ENCODE results near the gene PLEKHA3. TPM values are rescaled to one million over a fixed set of nuclear protein-coding genes. Genes with fewer than 3 reads are reported as not detected.
"Not testable (repeated sequence)": the region's sequence is repeated elsewhere in the genome, so short reads cannot be mapped to it uniquely, and the experiment has no call there.

The PLEKHA3 gene
- polyA plus RNA-seq, 1 donor = 13.6 TPM

- DNase-seq = no peak
Measured at GRCh38 chr2:178479275-178479616, 1.0 kb upstream of the PLEKHA3 start.

- no peak for DNase-seq
Measured at GRCh38 chr2:178479758-178480226, 465 bp upstream of the PLEKHA3 start.

GRCh38 chr2:178482437-178482836, 2.2 kb downstream of the PLEKHA3 start:
- DNase-seq = no peak

- DNase-seq = no peak
Measured at GRCh38 chr2:178484245-178485041, 4.2 kb downstream of the PLEKHA3 start.

GRCh38 chr2:178485356-178485755, 5.1 kb downstream of the PLEKHA3 start:
- DNase-seq = no peak

- no peak for DNase-seq
Measured at GRCh38 chr2:178491612-178492011, 11.4 kb downstream of the PLEKHA3 start.

- DNase-seq = no peak
Measured at GRCh38 chr2:178496049-178496448, 15.8 kb downstream of the PLEKHA3 start.

GRCh38 chr2:178498137-178498536, 17.9 kb downstream of the PLEKHA3 start:
- no peak for DNase-seq

GRCh38 chr2:178499640-178500039, 19.4 kb downstream of the PLEKHA3 start:
- no peak for DNase-seq

GRCh38 chr2:178502751-178503150, 22.5 kb downstream of the PLEKHA3 start:
- DNase-seq = no peak

GRCh38 chr2:178506101-178506500, 25.8 kb downstream of the PLEKHA3 start:
- no peak for DNase-seq

GRCh38 chr2:178506524-178506923, 26.3 kb downstream of the PLEKHA3 start:
- no peak for DNase-seq

- DNase-seq = no peak
Measured at GRCh38 chr2:178506949-178507348, 26.7 kb downstream of the PLEKHA3 start.

- no peak for DNase-seq
Measured at GRCh38 chr2:178508646-178509045, 28.4 kb downstream of the PLEKHA3 start.

- DNase-seq = no peak
Measured at GRCh38 chr2:178510384-178510783, 30.1 kb downstream of the PLEKHA3 start.

- DNase-seq = no peak
Measured at GRCh38 chr2:178512484-178512883, 32.2 kb downstream of the PLEKHA3 start.

- DNase-seq = no peak
Measured at GRCh38 chr2:178513876-178514275, 33.6 kb downstream of the PLEKHA3 start.

GRCh38 chr2:178514664-178515063, 34.4 kb downstream of the PLEKHA3 start:
- no peak for DNase-seq

- no peak for DNase-seq
Measured at GRCh38 chr2:178517496-178517895, 37.2 kb downstream of the PLEKHA3 start.

GRCh38 chr2:178521304-178522150, 41.3 kb downstream of the PLEKHA3 start:
- DNase-seq = no peak

- DNase-seq = peak; percentile 82
Measured at GRCh38 chr2:178522950-178523595, 42.8 kb downstream of the PLEKHA3 start.

GRCh38 chr2:178523596-178524134, 43.4 kb downstream of the PLEKHA3 start:
- no peak for DNase-seq

- DNase-seq = not testable (repeated sequence)
Measured at GRCh38 chr2:178525010-178525409, 44.8 kb downstream of the PLEKHA3 start.

Data from hindlimb muscle (tissue), 1 donor.